ENCODE results near the gene SCO1.

SCO1 gene

DNA sequence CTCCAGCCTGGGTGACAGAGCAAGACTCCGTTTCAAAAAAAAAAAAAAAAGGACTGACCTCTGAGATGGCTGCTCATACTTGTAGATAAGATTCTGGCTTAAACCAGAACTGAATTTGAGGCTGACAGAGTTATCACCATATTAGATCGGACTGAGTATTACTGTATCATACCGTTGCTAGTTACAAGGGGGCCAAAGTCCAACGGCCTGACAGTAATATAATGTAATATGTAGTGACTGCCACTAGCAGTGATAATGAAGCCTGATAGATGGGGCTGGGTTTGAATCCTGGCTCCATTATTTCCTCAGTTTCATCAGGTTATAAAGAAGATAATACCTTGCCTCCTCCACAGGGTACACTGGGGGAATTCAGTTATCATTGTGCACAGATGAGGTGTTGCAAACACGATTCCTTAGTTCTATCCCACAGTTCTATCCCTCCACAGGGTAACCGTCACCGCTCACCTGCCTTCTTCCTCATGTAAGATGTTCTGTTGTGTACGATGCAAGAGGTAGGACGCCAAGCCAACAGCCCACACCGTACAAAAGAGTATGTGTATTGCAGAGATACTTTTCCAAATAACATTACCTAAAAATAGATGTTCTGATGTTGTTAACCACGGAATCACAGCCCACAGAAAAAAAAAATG lies 27.3 kb upstream of the SCO1 start:
- no peaks in the 10 kb centered on the region for H3K36me3 ChIP-seq (replicated peaks)
- no peaks in the 10 kb centered on the region for H3K27me3 ChIP-seq (replicated peaks)
- H3K4me3 ChIP-seq (ENCODE audit: low read depth, low read length): no peak overlapping the region
- no peak for DNase-seq
- TF ChIP-seq, protein P1, sequence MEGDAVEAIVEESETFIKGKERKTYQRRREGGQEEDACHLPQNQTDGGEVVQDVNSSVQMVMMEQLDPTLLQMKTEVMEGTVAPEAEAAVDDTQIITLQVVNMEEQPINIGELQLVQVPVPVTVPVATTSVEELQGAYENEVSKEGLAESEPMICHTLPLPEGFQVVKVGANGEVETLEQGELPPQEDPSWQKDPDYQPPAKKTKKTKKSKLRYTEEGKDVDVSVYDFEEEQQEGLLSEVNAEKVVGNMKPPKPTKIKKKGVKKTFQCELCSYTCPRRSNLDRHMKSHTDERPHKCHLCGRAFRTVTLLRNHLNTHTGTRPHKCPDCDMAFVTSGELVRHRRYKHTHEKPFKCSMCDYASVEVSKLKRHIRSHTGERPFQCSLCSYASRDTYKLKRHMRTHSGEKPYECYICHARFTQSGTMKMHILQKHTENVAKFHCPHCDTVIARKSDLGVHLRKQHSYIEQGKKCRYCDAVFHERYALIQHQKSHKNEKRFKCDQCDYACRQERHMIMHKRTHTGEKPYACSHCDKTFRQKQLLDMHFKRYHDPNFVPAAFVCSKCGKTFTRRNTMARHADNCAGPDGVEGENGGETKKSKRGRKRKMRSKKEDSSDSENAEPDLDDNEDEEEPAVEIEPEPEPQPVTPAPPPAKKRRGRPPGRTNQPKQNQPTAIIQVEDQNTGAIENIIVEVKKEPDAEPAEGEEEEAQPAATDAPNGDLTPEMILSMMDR (IDR thresholded peaks at IDR 0.05; ENCODE audit: low read depth, low read length, missing control alignments): no peak
- in situ Hi-C loops (cut with HindIII; ENCODE audit: low pct_ligation_motif_present, low sequenced_read_pairs): loop anchor here (25.0 kb wide), 1 partner anchor 1263 kb away; the partner anchor contains the start of gene ZNF18
- no peak overlapping the region for H3K27ac ChIP-seq

DNA sequence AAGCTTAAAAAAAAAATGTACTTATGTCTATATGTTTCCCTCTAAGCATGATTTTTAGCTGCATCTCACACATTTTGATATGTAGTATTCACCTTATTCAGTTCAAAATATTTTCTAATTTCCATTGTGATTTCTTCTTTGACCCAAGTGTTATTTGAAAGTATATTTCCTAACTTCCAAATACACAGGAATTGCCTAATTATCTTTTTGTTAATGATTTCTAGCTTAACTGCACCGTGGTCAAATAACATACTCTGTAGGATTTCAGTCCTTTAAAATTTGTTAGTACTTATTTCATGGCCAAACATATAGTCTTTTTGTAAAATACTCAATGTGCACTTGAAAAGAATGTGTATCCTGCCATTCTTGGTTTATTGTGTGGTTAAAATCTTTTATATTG lies 21.2 kb upstream of the SCO1 start:
- no peak for DNase-seq
- H3K36me3 ChIP-seq (replicated peaks): no peaks in the 10 kb centered on the region
- H3K4me3 ChIP-seq (ENCODE audit: low read depth, low read length): no peak overlapping the region
- in situ Hi-C loops (cut with HindIII; ENCODE audit: low pct_ligation_motif_present, low sequenced_read_pairs): no loop called here
- TF ChIP-seq, protein P1 (IDR thresholded peaks at IDR 0.05; ENCODE audit: low read depth, low read length, missing control alignments): no peak
- no peaks in the 10 kb centered on the region for H3K27me3 ChIP-seq (replicated peaks)
- no peak overlapping the region for H3K27ac ChIP-seq

DNA sequence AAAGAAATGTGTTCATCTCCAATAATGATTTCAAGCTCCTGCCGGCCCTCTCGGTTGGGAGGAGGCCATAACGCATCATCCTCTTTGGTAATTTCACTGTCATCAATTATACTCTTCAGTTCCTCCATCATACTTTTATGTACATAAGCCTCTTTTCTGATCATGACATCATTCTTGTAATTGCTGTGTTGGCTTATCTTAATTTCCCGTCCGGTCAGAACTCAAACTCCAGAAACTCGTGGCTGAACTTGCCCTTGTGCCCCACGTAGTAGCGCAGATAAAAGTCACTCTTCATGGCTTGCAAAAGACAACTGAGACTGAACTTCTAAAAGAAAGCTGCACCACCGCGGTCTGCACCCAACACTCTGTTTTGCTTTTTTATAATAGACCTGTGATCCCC lies 18.9 kb upstream of the SCO1 start:
- TF ChIP-seq, protein P1 (IDR thresholded peaks at IDR 0.05; ENCODE audit: low read depth, low read length, missing control alignments): no peak
- no peak for DNase-seq
- H3K27ac ChIP-seq: no peak overlapping the region
- no peak overlapping the region for H3K4me3 ChIP-seq (ENCODE audit: low read depth, low read length)
- no peaks in the 10 kb centered on the region for H3K27me3 ChIP-seq (replicated peaks)
- in situ Hi-C loops (cut with HindIII; ENCODE audit: low pct_ligation_motif_present, low sequenced_read_pairs): no loop called here
- H3K36me3 ChIP-seq (replicated peaks): peaks cover 15% of the 10 kb centered on the region

DNA sequence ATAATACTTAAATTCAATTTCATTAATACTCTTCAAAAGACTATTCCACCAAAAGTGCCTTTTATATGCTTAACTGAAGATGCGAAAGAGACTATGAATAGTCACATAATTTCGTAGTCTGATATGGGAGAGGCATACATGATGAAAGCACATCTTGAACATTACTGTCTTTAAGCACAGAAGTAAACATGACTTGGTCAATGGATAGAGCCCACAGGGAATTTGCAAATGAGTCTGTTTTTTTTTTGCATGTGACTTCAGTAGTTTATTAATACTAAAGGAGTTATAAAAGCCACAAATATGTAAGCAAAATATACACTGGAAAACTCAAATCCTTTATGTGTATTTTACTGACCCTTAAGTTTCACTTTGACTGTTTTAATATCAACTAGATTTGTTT lies 16.0 kb upstream of the SCO1 start:
- in situ Hi-C loops (cut with HindIII; ENCODE audit: low pct_ligation_motif_present, low sequenced_read_pairs): no loop called here
- TF ChIP-seq, protein P1 (IDR thresholded peaks at IDR 0.05; ENCODE audit: low read depth, low read length, missing control alignments): no peak
- H3K27ac ChIP-seq: no peak overlapping the region
- H3K27me3 ChIP-seq (replicated peaks): no peaks in the 10 kb centered on the region
- H3K36me3 ChIP-seq (replicated peaks): peaks cover 25% of the 10 kb centered on the region
- DNase-seq: no peak
- H3K4me3 ChIP-seq (ENCODE audit: low read depth, low read length): no peak overlapping the region

DNA sequence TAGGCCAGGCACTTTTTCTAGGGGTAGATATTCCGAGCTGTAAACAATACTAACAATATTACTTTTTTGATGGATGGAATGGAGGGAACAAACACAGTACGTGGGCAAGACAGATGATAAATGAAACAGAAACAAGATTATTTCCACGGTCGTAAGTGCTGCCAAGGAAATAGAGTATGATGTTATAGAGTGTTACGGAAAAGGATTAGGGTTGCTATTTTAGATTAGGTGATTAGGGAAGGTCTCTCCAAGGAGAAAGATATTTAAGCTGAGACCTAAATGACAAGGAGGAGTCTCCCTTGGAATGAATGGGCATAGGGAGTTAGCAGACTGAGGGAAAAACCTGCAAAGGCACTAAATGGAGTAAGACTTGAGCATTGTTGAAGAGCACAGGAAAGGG lies 8.4 kb upstream of the SCO1 start:
- Histone ChIP-seq H3K27me3 (replicated peaks) (no peaks in the 10 kb centered on the region), H3K4me3 (ENCODE audit: low read depth, low read length) (no peak overlapping the region), H3K27ac (no peak overlapping the region), H3K36me3 (replicated peaks) (peaks cover 18% of the 10 kb centered on the region)
- no peak for DNase-seq
- in situ Hi-C loops (cut with HindIII; ENCODE audit: low pct_ligation_motif_present, low sequenced_read_pairs): no loop called here
- TF ChIP-seq, protein P1 (IDR thresholded peaks at IDR 0.05; ENCODE audit: low read depth, low read length, missing control alignments): no peak

DNA sequence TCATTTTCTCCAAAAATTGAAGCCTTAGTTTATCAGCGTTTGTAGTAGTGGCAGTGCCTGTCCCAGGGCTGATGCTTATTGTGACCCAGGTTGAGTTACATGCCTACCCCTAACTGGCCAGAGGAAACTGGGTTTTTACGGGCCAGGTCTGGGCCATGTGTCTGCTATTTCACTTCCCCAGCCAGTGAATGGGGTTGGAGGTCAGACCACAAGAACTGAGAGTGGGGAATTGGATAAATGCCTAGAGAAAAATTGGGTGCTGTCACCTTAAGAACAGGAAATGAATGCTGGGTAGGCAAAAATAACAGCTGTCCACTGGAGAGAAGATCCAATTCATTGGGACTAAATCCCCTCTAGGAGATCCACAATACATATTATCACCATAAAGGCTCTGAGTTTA lies 5.2 kb upstream of the SCO1 start:
- Histone ChIP-seq H3K27ac (no peak overlapping the region), H3K4me3 (ENCODE audit: low read depth, low read length) (no peak overlapping the region), H3K36me3 (replicated peaks) (peaks cover 9% of the 10 kb centered on the region), H3K27me3 (replicated peaks) (no peaks in the 10 kb centered on the region)
- TF ChIP-seq, protein P1 (IDR thresholded peaks at IDR 0.05; ENCODE audit: low read depth, low read length, missing control alignments): no peak
- peak; percentile 30 for DNase-seq
- in situ Hi-C loops (cut with HindIII; ENCODE audit: low pct_ligation_motif_present, low sequenced_read_pairs): no loop called here
